ENCODE measurements around the gene LRP5.

Gene LRP5

DNA sequence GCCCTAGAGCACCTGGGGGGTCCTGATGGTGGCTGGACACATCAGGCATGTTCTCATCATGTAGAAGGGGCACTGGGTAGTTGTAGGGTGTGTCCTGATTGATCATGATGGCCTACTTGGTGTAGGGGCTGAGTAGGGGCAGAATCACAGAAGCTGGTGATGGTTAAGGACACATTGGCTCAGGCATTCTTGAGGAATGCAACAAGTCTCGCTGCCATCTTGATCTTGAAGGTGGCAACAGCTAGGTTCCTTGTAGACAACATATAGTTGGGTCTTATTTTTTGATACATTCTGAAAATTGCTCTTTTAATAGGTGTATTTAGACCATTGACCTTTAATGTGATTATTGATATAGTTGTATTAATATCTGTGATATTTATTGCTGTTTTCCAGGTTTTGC, 176.2 kb downstream of the LRP5 start:
- Mint-ChIP-seq H3K4me3 (no peak overlapping the region), H3K4me1 (peaks cover 79% of the 10 kb centered on the region), H3K27ac (no peak overlapping the region)

DNA sequence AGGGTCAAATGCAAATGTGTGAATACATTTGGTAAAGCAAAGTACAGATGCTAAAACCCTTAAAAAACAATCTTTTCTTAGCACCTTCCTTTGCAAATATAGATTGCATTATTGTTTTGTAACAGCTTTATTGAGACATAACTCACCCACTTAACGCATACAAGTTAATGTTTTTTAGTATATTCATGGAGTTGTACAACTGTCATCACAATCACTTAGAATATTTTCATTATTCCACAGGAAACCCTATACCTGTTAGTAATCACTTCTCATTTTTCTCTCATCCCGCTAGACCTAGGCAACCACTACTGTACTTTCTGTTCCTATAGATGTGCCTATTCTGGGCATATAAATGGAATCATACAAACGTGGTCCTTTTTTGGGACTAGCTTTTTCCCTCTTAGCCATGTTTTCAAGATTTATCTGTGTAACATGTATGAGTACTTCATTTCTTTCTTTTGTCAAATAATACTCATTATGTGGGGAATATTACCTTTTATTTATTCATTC, 182.9 kb downstream of the LRP5 start:
- no peak overlapping the region for H3K4me3 Mint-ChIP-seq
- H3K27ac Mint-ChIP-seq: no peak overlapping the region
- no peaks in the 10 kb centered on the region for H3K9me3 Mint-ChIP-seq
- DNase-seq (no peak), ATAC-seq (no peak)
- H3K4me1 Mint-ChIP-seq: peaks cover 65% of the 10 kb centered on the region
- H3K27me3 Mint-ChIP-seq: no peaks in the 10 kb centered on the region

More for the DNA sequence above, 176.2 kb downstream of the LRP5 start:
- DNase-seq (no peak), ATAC-seq (no peak)
- Mint-ChIP-seq H3K9me3 (no peaks in the 10 kb centered on the region), H3K27me3 (no peaks in the 10 kb centered on the region)

DNA sequence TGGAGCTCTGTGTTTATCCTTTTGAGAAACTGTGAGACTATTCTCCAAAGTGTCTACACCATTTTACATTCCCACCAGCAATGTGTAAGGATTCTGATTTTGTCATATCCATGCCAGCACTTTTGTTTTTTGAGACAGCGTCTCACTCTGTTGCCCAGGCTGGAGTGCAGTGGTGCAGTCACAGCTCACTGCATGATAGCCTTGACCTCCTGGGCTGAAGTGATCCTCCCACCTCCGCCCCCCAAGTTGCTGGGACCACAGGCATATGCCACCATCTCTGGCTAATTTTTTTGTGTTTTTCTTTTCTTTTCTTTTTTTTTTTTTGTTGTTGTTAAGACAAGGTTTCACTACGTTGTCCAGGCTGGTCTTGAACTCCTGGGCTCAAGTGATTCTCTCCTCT, 183.5 kb downstream of the LRP5 start:
- Mint-ChIP-seq H3K27ac (no peak overlapping the region), H3K4me1 (peaks cover 65% of the 10 kb centered on the region), H3K9me3 (no peaks in the 10 kb centered on the region), H3K4me3 (no peak overlapping the region), H3K27me3 (no peaks in the 10 kb centered on the region)
- no peak for ATAC-seq
- no peak for DNase-seq

DNA sequence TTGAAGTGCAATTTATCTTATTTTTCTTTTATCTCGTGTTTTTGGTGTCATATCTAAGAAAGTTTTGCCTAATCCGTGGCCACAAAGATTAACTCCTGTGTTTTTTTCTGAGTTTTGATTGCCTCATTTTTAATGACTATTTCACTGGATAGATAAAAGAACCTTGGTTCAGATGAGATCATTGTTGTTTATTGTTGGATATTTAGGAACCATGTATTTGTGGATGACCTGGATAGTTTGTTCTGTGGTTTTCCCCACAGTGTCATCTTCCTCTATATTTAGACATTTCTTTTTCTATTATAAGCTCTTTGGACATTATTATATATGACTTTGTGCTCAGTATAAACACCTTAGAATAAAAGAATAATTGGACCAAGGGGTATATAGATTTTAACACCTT, 185.4 kb downstream of the LRP5 start:
- Mint-ChIP-seq H3K27ac (no peak overlapping the region), H3K9me3 (no peaks in the 10 kb centered on the region), H3K4me1 (peaks cover 68% of the 10 kb centered on the region), H3K4me3 (no peak overlapping the region), H3K27me3 (no peaks in the 10 kb centered on the region)
- DNase-seq: no peak
- no peak for ATAC-seq

DNA sequence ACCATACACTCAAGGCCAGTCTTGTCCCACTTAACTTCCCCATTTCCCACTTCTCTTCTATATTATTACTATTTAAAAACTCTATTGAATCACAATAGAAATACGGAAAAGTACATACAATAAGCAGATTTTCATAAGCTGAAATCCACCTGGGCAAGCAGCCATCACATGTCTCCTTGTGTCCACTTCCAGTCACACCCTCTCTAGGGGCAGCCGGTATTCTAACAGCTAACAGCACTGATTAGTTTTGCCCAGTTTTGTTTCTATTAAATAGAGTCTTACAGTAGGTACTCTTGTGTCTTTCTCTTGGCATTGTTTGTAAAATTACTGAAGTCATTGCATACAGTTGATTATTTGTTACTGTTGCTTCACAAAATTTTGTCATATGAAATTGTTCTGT, 185.9 kb downstream of the LRP5 start:
- ATAC-seq (no peak), DNase-seq (no peak)
- Mint-ChIP-seq H3K27ac (no peak overlapping the region), H3K27me3 (no peaks in the 10 kb centered on the region), H3K9me3 (no peaks in the 10 kb centered on the region), H3K4me1 (peaks cover 70% of the 10 kb centered on the region), H3K4me3 (no peak overlapping the region)
